Smooth muscle cell (in vitro differentiated cells): ENCODE data around the gene ZFYVE19. TPM values are rescaled to one million over a fixed set of nuclear protein-coding genes. Genes with fewer than 3 reads are reported as not detected.

Source experiments
- DNase-seq: peaks from one replicate; lab custom pipeline; 2025; ENCODE audit not compliant: unreplicated experiment; lab: John Stamatoyannopoulos, UW
- H2AFZ ChIP-seq: fragments of 200-600 bp; sonication (generic); 2 replicates; pipeline ENCODE4 v1.6.0; 2016; ENCODE audit warnings: antibody characterized with exemption, low read depth, mild to moderate bottlenecking
- H3F3A ChIP-seq: fragments of 200-600 bp; sonication (generic); 2 replicates; pipeline ENCODE4 v1.6.0; 2017; ENCODE audit warnings: antibody characterized with exemption, low read depth
- H3K27ac ChIP-seq: fragments of 200-600 bp; sonication (generic); 2 replicates; pipeline ENCODE4 v1.5.1; 2016; ENCODE audit warnings: low read depth, mild to moderate bottlenecking
- H3K27me3 ChIP-seq: fragments of 200-600 bp; sonication (generic); 2 replicates; pipeline ENCODE4 v1.6.1; 2016; ENCODE audit warnings: low read depth, mild to moderate bottlenecking
- H3K36me3 ChIP-seq: fragments of 200-600 bp; sonication (generic); 2 replicates; pipeline ENCODE4 v1.5.1; 2016; ENCODE audit warnings: low read depth
- H3K4me1 ChIP-seq: fragments of 200-600 bp; sonication (generic); 2 replicates; pipeline ENCODE4 v1.5.1; 2016; ENCODE audit warnings: low read depth
- H3K4me2 ChIP-seq: fragments of 200-600 bp; sonication (generic); 2 replicates; pipeline ENCODE4 v1.6.0; 2016; ENCODE audit warnings: mild to moderate bottlenecking
- H3K4me3 ChIP-seq: fragments of 200-600 bp; sonication (generic); 2 replicates; pipeline ENCODE4 v1.5.1; 2016; ENCODE audit warnings: mild to moderate bottlenecking
- H3K79me2 ChIP-seq: fragments of 200-600 bp; sonication (generic); 2 replicates; pipeline ENCODE4 v1.6.0; 2016; ENCODE audit warnings: low read depth, mild to moderate bottlenecking
- H3K9ac ChIP-seq: fragments of 200-600 bp; sonication (generic); 2 replicates; pipeline ENCODE4 v1.6.0; 2016; ENCODE audit warnings: low read depth
- H3K9me3 ChIP-seq: fragments of 200-600 bp; sonication (generic); replicated peaks from 2 replicates; pipeline ENCODE4 v1.5.1; 2016; ENCODE audit warnings: low read depth
- H4K20me1 ChIP-seq: fragments of 200-600 bp; sonication (generic); 2 replicates; pipeline ENCODE4 v1.6.0; 2016; ENCODE audit warnings: low read depth
- CTCF ChIP-seq: fragments of 200-600 bp; sonication (generic); IDR thresholded peaks from 2 replicates; pipeline ENCODE4 v1.5.1; 2017; ENCODE audit warnings: borderline replicate concordance, mild to moderate bottlenecking, antibody characterized with exemption; ENCODE audit not compliant: insufficient read depth, poor library complexity, severe bottlenecking
- WGBS: methylation state at CpG from one replicate; pipeline ENCODE4 v1.1.7; 2016; ENCODE audit warnings: low lambda C conversion rate; 5-methylcytosine and 5-hydroxymethylcytosine counted together
- polyA plus RNA-seq: library from polyadenylated mRNA; unstranded; fragments of >200 nt; fragmentation: Nextera tagmentation; extraction: Ambion mirVana; gene quantifications from 2 replicates; pipeline ENCODE4 v1.2.1, GENCODE V29; 2016
- small RNA-seq: library from RNA; depleted of rRNA; stranded (forward); fragments of <200 nt; gene quantifications from one replicate; pipeline ENCODE3, GENCODE V24; 2014
- total RNA-seq: library from RNA; depleted of rRNA; stranded (reverse); fragments of >200 nt; gene quantifications from 2 replicates; pipeline ENCODE4 v1.2.3, GENCODE V29; 2014

Gene ZFYVE19
- total and polyA plus RNA-seq, 2 experiments from 2014 or later: 16.5 to 30.1 TPM

- Histone ChIP-seq H2AFZ (no peak overlapping the region), H3K27me3 (no peaks in the 10 kb centered on the region), H3K27ac (no peak overlapping the region), H3K9ac (no peak overlapping the region), H3K4me1 (no peaks in the 10 kb centered on the region), H4K20me1 (no peaks in the 10 kb centered on the region), H3K36me3 (no peaks in the 10 kb centered on the region), H3K4me2 (no peak overlapping the region), H3K9me3 (no peaks in the 10 kb centered on the region), H3F3A (no peaks in the 10 kb centered on the region), H3K4me3 (no peak overlapping the region), H3K79me2 (no peaks in the 10 kb centered on the region)
- DNase-seq: no peak
- TF ChIP-seq CTCF: no peak
- WGBS: 64% methylated on average over 4 of the region's 4 CpGs
Measured at GRCh38 chr15:40863660-40864270, 56.9 kb downstream of the ZFYVE19 start.

Small RNA genes within 50 kb of the gene (small RNA-seq; reads per million reads assigned to genes)
- gene SUMO2P15: not detected

Other genes with a start within 250 kb of the ZFYVE19 start
- gene CCDC32, start 242.0 kb upstream of the ZFYVE19 start, total RNA-seq: 16.2 and 25.5 TPM in 2 replicates
- gene CCDC32, start 242.0 kb upstream of the ZFYVE19 start, polyA plus RNA-seq: 19.3 and 20.6 TPM in 2 replicates
- 6.8 and 7.3 TPM in 2 replicates for gene RPUSD2, start 237.8 kb upstream of the ZFYVE19 start, total RNA-seq
- gene RPUSD2, start 237.8 kb upstream of the ZFYVE19 start, polyA plus RNA-seq: 13.3 and 17.6 TPM in 2 replicates
- 7.2 and 10.8 TPM in 2 replicates for gene KNL1, start 212.8 kb upstream of the ZFYVE19 start, total RNA-seq
- gene KNL1, start 212.8 kb upstream of the ZFYVE19 start, polyA plus RNA-seq: 1.5 and 3.1 TPM in 2 replicates
- 9.2 and 9.7 TPM in 2 replicates for gene RAD51, start 111.9 kb upstream of the ZFYVE19 start, total RNA-seq
- gene RAD51, start 111.9 kb upstream of the ZFYVE19 start, polyA plus RNA-seq: 10.7 and 15.2 TPM in 2 replicates
- 11.0 and 12.8 TPM in 2 replicates for gene RMDN3, start 51.8 kb upstream of the ZFYVE19 start, total RNA-seq
- gene RMDN3, start 51.8 kb upstream of the ZFYVE19 start, polyA plus RNA-seq: 20.0 and 25.1 TPM in 2 replicates
- gene GCHFR, start 43.0 kb upstream of the ZFYVE19 start, total RNA-seq: 9.1 and 12.4 TPM in 2 replicates
- gene GCHFR, start 43.0 kb upstream of the ZFYVE19 start, polyA plus RNA-seq: 8.9 and 19.0 TPM in 2 replicates
- 0.09 and 0.63 TPM in 2 replicates for gene C15orf62, start 37.1 kb upstream of the ZFYVE19 start, total RNA-seq
- gene C15orf62, start 37.1 kb upstream of the ZFYVE19 start, polyA plus RNA-seq: 0.35 and 0.74 TPM in 2 replicates
- 23.7 and 25.0 TPM in 2 replicates for gene DNAJC17, start 384 bp downstream of the ZFYVE19 start, total RNA-seq
- gene DNAJC17, start 384 bp downstream of the ZFYVE19 start, polyA plus RNA-seq: 33.6 and 35.3 TPM in 2 replicates
- gene PPP1R14D, start 21.6 kb downstream of the ZFYVE19 start, total RNA-seq: not detected in 2 replicates
- not detected in 2 replicates for gene PPP1R14D, start 21.6 kb downstream of the ZFYVE19 start, polyA plus RNA-seq
- gene SPINT1, start 37.0 kb downstream of the ZFYVE19 start, total RNA-seq: 47.0 and 76.5 TPM in 2 replicates
- gene SPINT1, start 37.0 kb downstream of the ZFYVE19 start, polyA plus RNA-seq: 50.2 and 140 TPM in 2 replicates
- 2.9 and 3.3 TPM in 2 replicates for gene RHOV, start 67.1 kb downstream of the ZFYVE19 start, total RNA-seq
- gene RHOV, start 67.1 kb downstream of the ZFYVE19 start, polyA plus RNA-seq: 3.0 and 10.3 TPM in 2 replicates
- 14.2 and 15.4 TPM in 2 replicates for gene VPS18, start 87.4 kb downstream of the ZFYVE19 start, total RNA-seq
- gene VPS18, start 87.4 kb downstream of the ZFYVE19 start, polyA plus RNA-seq: 17.2 and 24.4 TPM in 2 replicates
- 0.04 TPM in 1 of 2 replicates, not detected in the other for gene DLL4, start 122.3 kb downstream of the ZFYVE19 start, total RNA-seq
- 0.37 TPM in 1 of 2 replicates, not detected in the other for gene DLL4, start 122.3 kb downstream of the ZFYVE19 start, polyA plus RNA-seq
- 25.2 and 29.6 TPM in 2 replicates for gene CHAC1, start 146.4 kb downstream of the ZFYVE19 start, total RNA-seq
- 31.5 and 33.6 TPM in 2 replicates for gene CHAC1, start 146.4 kb downstream of the ZFYVE19 start, polyA plus RNA-seq